GM13977 (cell line): Measurements from ENCODE around the gene MARCO.

ENCODE experiments used
- DNase-seq: peaks from one replicate; pipeline ENCODE4 v3.0.0; 2012; ENCODE audit warnings: low spot score
- CTCF ChIP-seq: IDR thresholded peaks from 2 replicates; pipeline ENCODE4 v1.5.1; 2012; ENCODE audit warnings: mild to moderate bottlenecking, control low read depth; ENCODE audit not compliant: insufficient read depth; ENCODE audit errors: extremely low read depth, missing control alignments
- in situ Hi-C: fragments of 300-500 bp; cut with MboI; formaldehyde crosslinking; loops from one replicate; pipeline ENCODE4 v1.12.0; 2022; ENCODE audit warnings: low sequenced_read_pairs, low pct_unique_long_range_greater_than_20kb, mixed read lengths, inconsistent platforms; ENCODE audit not compliant: unreplicated experiment

The MARCO gene

GRCh38 chr2:118906186-118906585 is 35.8 kb upstream of the MARCO start:
- in situ Hi-C loops, result no loop called here
- TF ChIP-seq CTCF, result no peak
- DNase-seq, result no peak

GRCh38 chr2:118907759-118908158 is 34.2 kb upstream of the MARCO start:
- TF ChIP-seq CTCF, result no peak
- DNase-seq, result no peak
- in situ Hi-C loops, result no loop called here

GRCh38 chr2:118909191-118909590 is 32.8 kb upstream of the MARCO start:
- in situ Hi-C loops, result no loop called here
- TF ChIP-seq CTCF, result no peak
- no peak for DNase-seq

GRCh38 chr2:118911166-118911856 is 30.7 kb upstream of the MARCO start:
- in situ Hi-C loops, result no loop called here
- no peak for DNase-seq
- no peak for TF ChIP-seq CTCF

- in situ Hi-C loops, result no loop called here
- DNase-seq, result no peak
- TF ChIP-seq CTCF, result no peak
Observed at GRCh38 chr2:118911936-118912335, 30.1 kb upstream of the MARCO start.

GRCh38 chr2:118913131-118913802 is 28.7 kb upstream of the MARCO start:
- TF ChIP-seq CTCF, result no peak
- DNase-seq, result no peak
- in situ Hi-C loops, result no loop called here
